ENCODE data around the gene SRSF9. TPM values are rescaled to one million over a fixed set of nuclear protein-coding genes. Genes with fewer than 3 reads are reported as not detected.

Gene SRSF9
- total and polyA plus RNA-seq, 2 of the 13 experiments (the other 11 are each of a cell fraction or from before 2014, with no cell fraction given), result 125 to 144 TPM

DNA sequence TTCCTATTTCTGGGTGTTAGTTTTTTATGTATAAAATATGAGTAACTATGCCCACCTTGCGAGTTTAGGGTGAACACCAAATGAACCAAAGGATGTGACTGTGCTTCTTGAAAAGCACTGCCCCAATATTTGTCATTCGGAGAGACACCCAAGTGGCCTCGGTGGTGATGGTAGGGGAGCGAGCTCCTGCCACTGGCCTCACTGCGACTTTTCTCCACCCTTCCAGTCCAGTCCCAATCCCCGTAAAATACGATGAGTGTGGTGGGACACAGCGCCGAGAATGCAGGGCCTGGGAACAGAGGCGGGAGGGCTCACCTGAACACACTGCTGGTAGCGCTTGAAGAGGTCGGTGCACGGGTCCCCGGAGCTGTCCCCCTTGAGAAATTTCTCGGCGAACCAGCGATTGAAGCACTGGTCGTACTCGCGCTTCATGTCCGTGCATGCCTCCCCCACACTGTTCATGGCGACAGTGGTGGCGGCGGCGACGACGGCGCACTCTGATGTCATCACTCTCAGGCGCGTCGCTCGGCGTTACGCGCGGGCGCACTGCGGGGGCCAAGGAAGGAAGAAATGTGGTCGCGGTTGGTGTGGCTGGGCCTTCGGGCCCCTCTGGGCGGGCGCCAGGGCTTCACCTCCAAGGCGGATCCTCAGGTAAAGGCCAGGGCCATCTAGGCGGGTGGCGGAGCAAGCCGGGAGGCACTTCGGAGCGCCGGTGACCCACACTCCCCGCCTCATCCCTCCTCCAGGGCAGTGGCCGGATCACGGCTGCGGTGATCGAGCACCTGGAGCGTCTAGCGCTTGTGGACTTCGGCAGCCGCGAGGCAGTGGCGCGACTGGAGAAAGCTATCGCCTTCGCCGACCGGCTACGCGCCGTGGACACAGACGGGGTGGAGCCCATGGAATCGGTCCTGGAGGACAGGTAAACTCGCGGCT, 23.4 kb downstream of the SRSF9 start, which contains the start of the genes GATC and TRIAP1 (continued):
- TF ChIP-seq KLF11 (CRISPR knock-in tag; IDR thresholded peaks at IDR 0.05) (peak; percentile 95; the same call in 1 of the 2 replicates), KDM3A (CRISPR knock-in tag; IDR thresholded peaks at IDR 0.05; ENCODE audit: low read depth) (peak; percentile 79), SAP130 (CRISPR knock-in tag; IDR thresholded peaks at IDR 0.05; ENCODE audit: low read depth) (peak; percentile 99), ARNT2 (CRISPR knock-in tag; IDR thresholded peaks at IDR 0.05; ENCODE audit: low read depth) (peak; percentile 61; the same call in 1 of the 2 replicates), ZNF121 (CRISPR knock-in tag; IDR thresholded peaks at IDR 0.05) (no peak), NFE2L1 (CRISPR knock-in tag; IDR thresholded peaks at IDR 0.05; ENCODE audit: borderline replicate concordance) (peak; percentile 68; the same call in 1 of the 2 replicates), REL (CRISPR knock-in tag; conservative IDR thresholded peaks at IDR 0.05) (0 out of 2 replicates have a peak, but pooled peaks have one; percentile 64), ZNF841 (CRISPR knock-in tag; IDR thresholded peaks at IDR 0.05; ENCODE audit: borderline replicate concordance) (no peak), ZBTB21 (CRISPR knock-in tag; IDR thresholded peaks at IDR 0.05) (peak; percentile 79), MBD4 (IDR thresholded peaks at IDR 0.05; ENCODE audit: borderline replicate concordance, low read length) (no peak)
- TF ChIP-seq, protein P1, sequence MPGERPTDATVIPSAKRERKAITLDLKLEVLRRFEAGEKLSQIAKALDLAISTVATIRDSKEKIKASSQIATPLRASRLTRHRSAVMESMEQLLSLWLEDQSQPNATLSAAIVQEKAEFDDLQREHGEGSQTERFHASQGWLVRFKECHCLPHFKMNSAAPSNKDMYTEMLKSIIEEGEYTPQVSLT (CRISPR knock-in tag; IDR thresholded peaks at IDR 0.05; ENCODE audit: borderline replicate concordance, low read depth), result peak; percentile 80; the same call in 1 of the 2 replicates
- TF ChIP-seq, protein P2, sequence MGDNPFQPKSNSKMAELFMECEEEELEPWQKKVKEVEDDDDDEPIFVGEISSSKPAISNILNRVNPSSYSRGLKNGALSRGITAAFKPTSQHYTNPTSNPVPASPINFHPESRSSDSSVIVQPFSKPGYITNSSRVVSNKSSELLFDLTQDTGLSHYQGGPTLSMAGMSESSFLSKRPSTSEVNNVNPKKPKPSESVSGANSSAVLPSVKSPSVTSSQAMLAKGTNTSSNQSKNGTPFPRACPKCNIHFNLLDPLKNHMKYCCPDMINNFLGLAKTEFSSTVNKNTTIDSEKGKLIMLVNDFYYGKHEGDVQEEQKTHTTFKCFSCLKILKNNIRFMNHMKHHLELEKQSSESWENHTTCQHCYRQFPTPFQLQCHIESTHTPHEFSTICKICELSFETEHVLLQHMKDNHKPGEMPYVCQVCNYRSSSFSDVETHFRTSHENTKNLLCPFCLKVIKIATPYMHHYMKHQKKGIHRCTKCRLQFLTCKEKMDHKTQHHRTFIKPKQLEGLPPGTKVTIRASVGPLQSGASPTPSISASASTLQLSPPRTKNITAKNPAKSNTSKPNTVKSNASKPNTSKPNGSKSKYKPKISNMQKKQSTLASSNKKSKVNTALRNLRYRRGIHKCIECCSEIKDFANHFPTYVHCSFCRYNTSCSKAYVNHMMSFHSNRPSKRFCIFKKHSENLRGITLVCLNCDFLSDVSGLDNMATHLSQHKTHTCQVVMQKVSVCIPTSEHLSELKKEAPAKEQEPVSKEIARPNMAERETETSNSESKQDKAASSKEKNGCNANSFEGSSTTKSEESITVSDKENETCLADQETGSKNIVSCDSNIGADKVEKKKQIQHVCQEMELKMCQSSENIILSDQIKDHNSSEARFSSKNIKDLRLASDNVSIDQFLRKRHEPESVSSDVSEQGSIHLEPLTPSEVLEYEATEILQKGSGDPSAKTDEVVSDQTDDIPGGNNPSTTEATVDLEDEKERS (CRISPR knock-in tag; IDR thresholded peaks at IDR 0.05), result 0 out of 2 replicates have a peak, but pooled peaks have one; percentile 72
- TF ChIP-seq, protein P3, sequence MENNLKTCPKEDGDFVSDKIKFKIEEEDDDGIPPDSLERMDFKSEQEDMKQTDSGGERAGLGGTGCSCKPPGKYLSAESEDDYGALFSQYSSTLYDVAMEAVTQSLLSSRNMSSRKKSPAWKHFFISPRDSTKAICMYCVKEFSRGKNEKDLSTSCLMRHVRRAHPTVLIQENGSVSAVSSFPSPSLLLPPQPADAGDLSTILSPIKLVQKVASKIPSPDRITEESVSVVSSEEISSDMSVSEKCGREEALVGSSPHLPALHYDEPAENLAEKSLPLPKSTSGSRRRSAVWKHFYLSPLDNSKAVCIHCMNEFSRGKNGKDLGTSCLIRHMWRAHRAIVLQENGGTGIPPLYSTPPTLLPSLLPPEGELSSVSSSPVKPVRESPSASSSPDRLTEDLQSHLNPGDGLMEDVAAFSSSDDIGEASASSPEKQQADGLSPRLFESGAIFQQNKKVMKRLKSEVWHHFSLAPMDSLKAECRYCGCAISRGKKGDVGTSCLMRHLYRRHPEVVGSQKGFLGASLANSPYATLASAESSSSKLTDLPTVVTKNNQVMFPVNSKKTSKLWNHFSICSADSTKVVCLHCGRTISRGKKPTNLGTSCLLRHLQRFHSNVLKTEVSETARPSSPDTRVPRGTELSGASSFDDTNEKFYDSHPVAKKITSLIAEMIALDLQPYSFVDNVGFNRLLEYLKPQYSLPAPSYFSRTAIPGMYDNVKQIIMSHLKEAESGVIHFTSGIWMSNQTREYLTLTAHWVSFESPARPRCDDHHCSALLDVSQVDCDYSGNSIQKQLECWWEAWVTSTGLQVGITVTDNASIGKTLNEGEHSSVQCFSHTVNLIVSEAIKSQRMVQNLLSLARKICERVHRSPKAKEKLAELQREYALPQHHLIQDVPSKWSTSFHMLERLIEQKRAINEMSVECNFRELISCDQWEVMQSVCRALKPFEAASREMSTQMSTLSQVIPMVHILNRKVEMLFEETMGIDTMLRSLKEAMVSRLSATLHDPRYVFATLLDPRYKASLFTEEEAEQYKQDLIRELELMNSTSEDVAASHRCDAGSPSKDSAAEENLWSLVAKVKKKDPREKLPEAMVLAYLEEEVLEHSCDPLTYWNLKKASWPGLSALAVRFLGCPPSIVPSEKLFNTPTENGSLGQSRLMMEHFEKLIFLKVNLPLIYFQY (CRISPR knock-in tag; IDR thresholded peaks at IDR 0.05; ENCODE audit: borderline replicate concordance), result 0 out of 2 replicates have a peak, but pooled peaks have one; percentile 60
- TF ChIP-seq, protein P4, sequence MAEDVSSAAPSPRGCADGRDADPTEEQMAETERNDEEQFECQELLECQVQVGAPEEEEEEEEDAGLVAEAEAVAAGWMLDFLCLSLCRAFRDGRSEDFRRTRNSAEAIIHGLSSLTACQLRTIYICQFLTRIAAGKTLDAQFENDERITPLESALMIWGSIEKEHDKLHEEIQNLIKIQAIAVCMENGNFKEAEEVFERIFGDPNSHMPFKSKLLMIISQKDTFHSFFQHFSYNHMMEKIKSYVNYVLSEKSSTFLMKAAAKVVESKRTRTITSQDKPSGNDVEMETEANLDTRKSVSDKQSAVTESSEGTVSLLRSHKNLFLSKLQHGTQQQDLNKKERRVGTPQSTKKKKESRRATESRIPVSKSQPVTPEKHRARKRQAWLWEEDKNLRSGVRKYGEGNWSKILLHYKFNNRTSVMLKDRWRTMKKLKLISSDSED (CRISPR knock-in tag; IDR thresholded peaks at IDR 0.05), result no peak; the same call in 1 of the 2 replicates
- TF ChIP-seq, protein P5, sequence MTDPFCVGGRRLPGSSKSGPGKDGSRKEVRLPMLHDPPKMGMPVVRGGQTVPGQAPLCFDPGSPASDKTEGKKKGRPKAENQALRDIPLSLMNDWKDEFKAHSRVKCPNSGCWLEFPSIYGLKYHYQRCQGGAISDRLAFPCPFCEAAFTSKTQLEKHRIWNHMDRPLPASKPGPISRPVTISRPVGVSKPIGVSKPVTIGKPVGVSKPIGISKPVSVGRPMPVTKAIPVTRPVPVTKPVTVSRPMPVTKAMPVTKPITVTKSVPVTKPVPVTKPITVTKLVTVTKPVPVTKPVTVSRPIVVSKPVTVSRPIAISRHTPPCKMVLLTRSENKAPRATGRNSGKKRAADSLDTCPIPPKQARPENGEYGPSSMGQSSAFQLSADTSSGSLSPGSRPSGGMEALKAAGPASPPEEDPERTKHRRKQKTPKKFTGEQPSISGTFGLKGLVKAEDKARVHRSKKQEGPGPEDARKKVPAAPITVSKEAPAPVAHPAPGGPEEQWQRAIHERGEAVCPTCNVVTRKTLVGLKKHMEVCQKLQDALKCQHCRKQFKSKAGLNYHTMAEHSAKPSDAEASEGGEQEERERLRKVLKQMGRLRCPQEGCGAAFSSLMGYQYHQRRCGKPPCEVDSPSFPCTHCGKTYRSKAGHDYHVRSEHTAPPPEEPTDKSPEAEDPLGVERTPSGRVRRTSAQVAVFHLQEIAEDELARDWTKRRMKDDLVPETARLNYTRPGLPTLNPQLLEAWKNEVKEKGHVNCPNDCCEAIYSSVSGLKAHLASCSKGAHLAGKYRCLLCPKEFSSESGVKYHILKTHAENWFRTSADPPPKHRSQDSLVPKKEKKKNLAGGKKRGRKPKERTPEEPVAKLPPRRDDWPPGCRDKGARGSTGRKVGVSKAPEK (CRISPR knock-in tag; IDR thresholded peaks at IDR 0.05; ENCODE audit: borderline replicate concordance), result no peak; the same call in 1 of the 2 replicates

All from HepG2 (cell line).